HepG2 (cell line): ENCODE data around the gene TMEM198. TPM values are rescaled to one million over a fixed set of nuclear protein-coding genes. Genes with fewer than 3 reads are reported as not detected.

Experiments used
- ATAD3A ChIP-seq: sonication (generic); formaldehyde crosslinking; IDR thresholded peaks from 2 replicates; pipeline ENCODE4 v1.4.0; 2020; ENCODE audit warnings: missing genetic modification reagents
- CREB3 ChIP-seq: sonication (generic); formaldehyde crosslinking; IDR thresholded peaks from 2 replicates; pipeline ENCODE4 v1.5.0; 2020; ENCODE audit warnings: missing genetic modification reagents
- KIAA2018 ChIP-seq: sonication (generic); formaldehyde crosslinking; IDR thresholded peaks from 2 replicates; pipeline ENCODE4 v1.5.0; 2020; ENCODE audit warnings: mild to moderate bottlenecking, missing genetic modification reagents, borderline replicate concordance
- MEIS1 ChIP-seq: sonication (generic); formaldehyde crosslinking; IDR thresholded peaks from 2 replicates; pipeline ENCODE4 v1.9.0; 2021; ENCODE audit warnings: mild to moderate bottlenecking, missing genetic modification reagents, moderate library complexity, borderline replicate concordance
- MYNN ChIP-seq: sonication (generic); formaldehyde crosslinking; IDR thresholded peaks from 2 replicates; pipeline ENCODE4 v1.4.0; 2020; ENCODE audit warnings: mild to moderate bottlenecking, low read depth, missing genetic modification reagents
- PHF20 ChIP-seq: sonication (generic); formaldehyde crosslinking; IDR thresholded peaks from 2 replicates; pipeline ENCODE4 v1.5.0; 2020; ENCODE audit warnings: mild to moderate bottlenecking, missing genetic modification reagents
- PLRG1 ChIP-seq: fragments of 450-650 bp; conservative IDR thresholded peaks from 2 replicates; pipeline ENCODE4 v1.6.1; 2016
- RNF2 ChIP-seq: fragments of 450-650 bp; conservative IDR thresholded peaks from 2 replicates; pipeline ENCODE4 v1.6.1; 2016; ENCODE audit warnings: low read depth
- SMYD3 ChIP-seq: sonication (generic); formaldehyde crosslinking; IDR thresholded peaks from 2 replicates; pipeline ENCODE4 v1.8.1; 2023; ENCODE audit warnings: mild to moderate bottlenecking, missing genetic modification reagents
- SOX5 ChIP-seq: IDR thresholded peaks from 2 replicates; pipeline ENCODE4 v1.6.1; 2016; ENCODE audit warnings: borderline replicate concordance
- THYN1 ChIP-seq: sonication (generic); formaldehyde crosslinking; IDR thresholded peaks from 2 replicates; pipeline ENCODE4 v1.8.1; 2023; ENCODE audit warnings: low read depth, mild to moderate bottlenecking, moderate library complexity, missing genetic modification reagents, borderline replicate concordance
- ZBTB2 ChIP-seq: sonication (generic); formaldehyde crosslinking; IDR thresholded peaks from 2 replicates; pipeline ENCODE4 v1.8.0; 2022; ENCODE audit warnings: low read depth, missing genetic modification reagents
- ZFP37 ChIP-seq: sonication (generic); formaldehyde crosslinking; IDR thresholded peaks from 2 replicates; pipeline ENCODE4 v1.4.0; 2020; ENCODE audit warnings: missing genetic modification reagents, borderline replicate concordance
- ZNF138 ChIP-seq: sonication (generic); formaldehyde crosslinking; IDR thresholded peaks from 2 replicates; pipeline ENCODE4 v1.5.0; 2020; ENCODE audit warnings: mild to moderate bottlenecking, low read depth, missing genetic modification reagents
- ZNF30 ChIP-seq: sonication (generic); formaldehyde crosslinking; IDR thresholded peaks from 2 replicates; pipeline ENCODE4 v1.5.0; 2020; ENCODE audit warnings: mild to moderate bottlenecking, missing genetic modification reagents
- ZNF7 ChIP-seq: IDR thresholded peaks from 2 replicates; pipeline ENCODE4 v1.6.1; 2016; ENCODE audit warnings: missing biosample characterization, missing genetic modification reagents
- ZNF75D ChIP-seq: sonication (generic); formaldehyde crosslinking; IDR thresholded peaks from 2 replicates; pipeline ENCODE4 v1.8.1; 2023; ENCODE audit warnings: missing genetic modification reagents, mild to moderate bottlenecking, borderline replicate concordance
- ZSCAN21 ChIP-seq: sonication (generic); formaldehyde crosslinking; IDR thresholded peaks from 2 replicates; pipeline ENCODE4 v1.8.0; 2022; ENCODE audit warnings: mild to moderate bottlenecking, missing genetic modification reagents, moderate library complexity, borderline replicate concordance
- ZZZ3 ChIP-seq: sonication (generic); formaldehyde crosslinking; IDR thresholded peaks from 2 replicates; pipeline ENCODE4 v1.4.0; 2020; ENCODE audit warnings: missing genetic modification reagents, mild to moderate bottlenecking, borderline replicate concordance
- polyA plus RNA-seq, 8 experiments: library from polyadenylated mRNA; depleted of rRNA in 3 of 8; stranded (reverse) in 7 of 8; unstranded in 1 of 8; fragments of >200 nt; fragmentation: Illumina TruSeq in 4 of 8; extraction: Trizol in 4 of 8; gene quantifications; 2 replicates each; pipeline versions ENCODE4 v1.2.1 to v1.2.3, GENCODE V29; 2011 to 2016; ENCODE audit warnings: low read depth in 4 of 8, missing spikeins in 1 of 8, mixed read lengths in 1 of 8; ENCODE audit not compliant: insufficient read depth in 1 of 8
- total RNA-seq, 5 experiments: library from RNA; depleted of rRNA; stranded (reverse); fragments of >200 nt; fragmentation: Illumina TruSeq; extraction: Trizol; gene quantifications; 2 replicates each; pipeline ENCODE4 v1.2.3, GENCODE V29; 2016; ENCODE audit warnings: low read depth in 1 of 5

The TMEM198 gene
- total and polyA plus RNA-seq, 2 of the 13 experiments (the other 11 are each of a cell fraction or from before 2014, with no cell fraction given), result 17.3 to 23.5 TPM

- TF ChIP-seq MEIS1 (peak; percentile 30; the same call in 1 of the 2 replicates), MYNN (CRISPR knock-in tag) (no peak; the same call in 1 of the 2 replicates), ZNF138 (peak; percentile 97), SMYD3 (CRISPR knock-in tag) (no peak), PLRG1 (no peak), ZNF30 (no peak), ZBTB2 (no peak; the same call in 1 of the 2 replicates), ZNF7 (CRISPR knock-in tag) (no peak), PHF20 (CRISPR knock-in tag) (peak; percentile 57; the same call in 1 of the 2 replicates), CREB3 (CRISPR knock-in tag) (no peak), ZZZ3 (CRISPR knock-in tag) (peak; percentile 65; the same call in 1 of the 2 replicates), THYN1 (no peak), ZNF75D (CRISPR knock-in tag) (no peak), KIAA2018 (CRISPR knock-in tag) (no peak), RNF2 (peak; percentile 86), ZFP37 (CRISPR knock-in tag) (no peak; the same call in 1 of the 2 replicates), ATAD3A (CRISPR knock-in tag) (no peak), ZSCAN21 (CRISPR knock-in tag) (peak; percentile 75; the same call in 1 of the 2 replicates), SOX5 (CRISPR knock-in tag) (peak; percentile 39; the same call in 1 of the 2 replicates)
Measured at GRCh38 chr2:219552382-219553167, 8.7 kb downstream of the TMEM198 start (continued).
